DOHH2 (cell line): ENCODE data around the gene NXPH3.

ENCODE experiments used
- EZH2phosphoT487 ChIP-seq: fragments of 200-600 bp; sonication (generic); IDR thresholded peaks from 2 replicates; pipeline ENCODE4 v1.6.1; 2017; ENCODE audit warnings: borderline replicate concordance, mild to moderate bottlenecking, antibody characterized with exemption, low read length, moderate library complexity, mixed read lengths
- TF ChIP-seq, protein P1 (sequence below): fragments of 200-600 bp; sonication (generic); IDR thresholded peaks from one replicate; pipeline ENCODE4 v1.5.1; 2014; ENCODE audit warnings: antibody characterized with exemption, mild to moderate bottlenecking, low read depth, low read length; ENCODE audit not compliant: poor library complexity, severe bottlenecking

DNA sequence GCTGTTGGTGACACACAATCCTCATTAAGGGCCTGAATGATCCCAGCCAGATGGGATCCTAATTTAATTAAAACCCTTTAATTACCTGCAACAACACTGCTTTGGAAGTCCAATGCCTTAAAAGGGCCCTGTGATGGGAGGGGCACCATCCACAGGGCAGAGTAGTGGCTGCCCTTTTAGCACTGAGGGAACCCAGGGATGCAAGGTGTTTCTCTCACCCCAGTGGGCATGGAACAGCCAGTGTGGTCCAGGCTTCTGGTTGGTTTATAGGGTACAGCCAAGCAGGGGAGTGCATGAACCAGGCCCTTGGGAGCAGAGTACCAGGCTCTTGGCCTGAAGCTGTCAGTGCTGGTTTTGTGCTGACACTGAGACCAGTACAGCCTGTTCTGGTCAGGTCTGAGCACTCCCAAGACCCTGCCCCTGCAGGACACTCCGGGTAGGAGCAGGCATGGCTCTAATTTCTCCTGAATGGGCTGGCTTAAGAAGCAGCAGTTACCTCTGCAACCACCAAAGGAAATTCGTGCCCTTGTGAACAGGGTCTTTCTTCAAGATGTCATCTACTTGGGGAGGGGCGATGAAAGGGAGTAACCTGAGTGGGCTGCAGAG lies 9.9 kb downstream of the NXPH3 start:
- TF ChIP-seq, protein P1, sequence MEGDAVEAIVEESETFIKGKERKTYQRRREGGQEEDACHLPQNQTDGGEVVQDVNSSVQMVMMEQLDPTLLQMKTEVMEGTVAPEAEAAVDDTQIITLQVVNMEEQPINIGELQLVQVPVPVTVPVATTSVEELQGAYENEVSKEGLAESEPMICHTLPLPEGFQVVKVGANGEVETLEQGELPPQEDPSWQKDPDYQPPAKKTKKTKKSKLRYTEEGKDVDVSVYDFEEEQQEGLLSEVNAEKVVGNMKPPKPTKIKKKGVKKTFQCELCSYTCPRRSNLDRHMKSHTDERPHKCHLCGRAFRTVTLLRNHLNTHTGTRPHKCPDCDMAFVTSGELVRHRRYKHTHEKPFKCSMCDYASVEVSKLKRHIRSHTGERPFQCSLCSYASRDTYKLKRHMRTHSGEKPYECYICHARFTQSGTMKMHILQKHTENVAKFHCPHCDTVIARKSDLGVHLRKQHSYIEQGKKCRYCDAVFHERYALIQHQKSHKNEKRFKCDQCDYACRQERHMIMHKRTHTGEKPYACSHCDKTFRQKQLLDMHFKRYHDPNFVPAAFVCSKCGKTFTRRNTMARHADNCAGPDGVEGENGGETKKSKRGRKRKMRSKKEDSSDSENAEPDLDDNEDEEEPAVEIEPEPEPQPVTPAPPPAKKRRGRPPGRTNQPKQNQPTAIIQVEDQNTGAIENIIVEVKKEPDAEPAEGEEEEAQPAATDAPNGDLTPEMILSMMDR = no peak
- TF ChIP-seq EZH2phosphoT487 = no peak
